Measurements from ENCODE around the gene CTSC.

DNA sequence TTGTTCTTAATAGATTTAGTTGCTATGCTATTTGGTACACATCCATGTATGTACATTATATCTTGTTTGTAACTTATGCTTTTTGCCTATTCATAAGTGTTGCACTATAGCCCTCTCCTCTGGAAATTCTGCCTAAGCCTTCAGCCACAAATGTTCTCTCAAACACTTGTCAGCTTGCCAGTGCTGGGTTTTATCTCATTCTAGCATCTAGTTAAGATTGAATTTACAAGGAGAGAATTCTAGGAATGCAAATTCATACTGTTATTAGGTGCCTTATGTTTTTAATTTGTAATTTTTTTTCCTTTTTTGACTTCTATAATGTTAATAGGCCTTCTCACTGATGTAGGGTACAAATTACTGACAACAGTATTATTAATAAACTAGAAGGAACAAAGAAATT, 14.6 kb upstream of the CTSC start:
- no peak for TF ChIP-seq CTCF (IDR thresholded peaks at IDR 0.05)
- TF ChIP-seq EP300 (IDR thresholded peaks at IDR 0.05), result no peak
- TF ChIP-seq POLR2A (IDR thresholded peaks at IDR 0.05), result no peak

Data from sigmoid colon (tissue), 4 donors.